Progenitor cell of endocrine pancreas (in vitro differentiated cells): ENCODE measurements around the gene PTEN. TPM values are rescaled to one million over a fixed set of nuclear protein-coding genes. Genes with fewer than 3 reads are reported as not detected.

ENCODE experiments used
- DNase-seq: peaks from one replicate; pipeline ENCODE4 v3.0.0; 2021; ENCODE audit warnings: low spot score; ENCODE audit not compliant: unreplicated experiment
- H3K27ac Mint-ChIP-seq: 2 replicates; pipeline ENCODE4 v1.8.0; 2021; ENCODE audit warnings: mild to moderate bottlenecking, moderate library complexity, mixed read lengths
- H3K27me3 Mint-ChIP-seq: 2 replicates; pipeline ENCODE4 v1.8.0; 2021; ENCODE audit warnings: mixed read lengths
- H3K36me3 Mint-ChIP-seq: 2 replicates; pipeline ENCODE4 v1.8.0; 2022; ENCODE audit warnings: mixed read lengths; ENCODE audit not compliant: insufficient read depth
- H3K4me1 Mint-ChIP-seq: 2 replicates; pipeline ENCODE4 v1.8.0; 2021; ENCODE audit warnings: low read depth, mixed read lengths
- H3K4me3 Mint-ChIP-seq: 2 replicates; pipeline ENCODE4 v1.8.0; 2021; ENCODE audit warnings: low read depth, mild to moderate bottlenecking, moderate library complexity, mixed read lengths
- H3K9me3 Mint-ChIP-seq: 2 replicates; pipeline ENCODE4 v1.8.0; 2021; ENCODE audit warnings: low read depth, mixed read lengths
- CTCF ChIP-seq: fragments of 200-600 bp; sonication (generic); IDR thresholded peaks from one replicate; pipeline ENCODE4 v1.5.0; 2021; ENCODE audit warnings: antibody characterized with exemption, mild to moderate bottlenecking; ENCODE audit not compliant: unreplicated experiment
- total RNA-seq: library from RNA; stranded (reverse); gene quantifications from 2 replicates; pipeline ENCODE4 v1.2.1, GENCODE V29; 2021

The PTEN gene
- total RNA-seq, 1 donor from 2014 or later = 66.7 TPM

GRCh38 chr10:87925570-87925969 is 62.1 kb downstream of the PTEN start:
- Mint-ChIP-seq H3K4me1 (peaks cover 15% of the 10 kb centered on the region), H3K27ac (no peak overlapping the region), H3K9me3 (peaks cover 3% of the 10 kb centered on the region), H3K4me3 (no peak overlapping the region), H3K36me3 (peaks cover 32% of the 10 kb centered on the region), H3K27me3 (no peaks in the 10 kb centered on the region)
- TF ChIP-seq CTCF = no peak
- no peak for DNase-seq

- H3K4me1 Mint-ChIP-seq = peaks cover 15% of the 10 kb centered on the region
- H3K4me3 Mint-ChIP-seq = no peak overlapping the region
- no peaks in the 10 kb centered on the region for H3K27me3 Mint-ChIP-seq
- no peak for TF ChIP-seq CTCF
- peak overlapping the region; percentile 15 for H3K27ac Mint-ChIP-seq
- H3K9me3 Mint-ChIP-seq = no peaks in the 10 kb centered on the region
- H3K36me3 Mint-ChIP-seq = peaks cover 26% of the 10 kb centered on the region
- DNase-seq = no peak
Measured at GRCh38 chr10:87927091-87927490, 63.7 kb downstream of the PTEN start.

DNA sequence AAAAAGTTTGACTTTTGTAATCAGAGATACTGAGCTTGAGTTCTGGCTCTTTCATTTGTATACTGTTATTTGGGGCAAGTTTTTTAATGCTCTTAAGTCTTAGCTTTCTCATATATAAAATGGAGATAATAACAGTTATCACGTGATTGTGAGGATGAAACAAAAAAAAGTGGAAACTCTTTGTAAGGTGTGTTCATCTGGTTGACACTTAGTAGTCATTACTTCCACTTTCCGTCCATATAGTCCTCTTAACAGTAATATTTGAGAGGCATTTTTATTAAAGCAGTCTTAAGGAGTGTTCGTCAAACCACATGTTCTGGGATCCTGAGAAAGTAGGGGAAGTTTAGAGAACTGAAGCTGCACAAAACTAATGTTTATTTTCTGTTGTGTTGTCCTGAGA is 65.6 kb downstream of the PTEN start:
- H3K27me3 Mint-ChIP-seq = no peaks in the 10 kb centered on the region
- TF ChIP-seq CTCF = no peak
- peaks cover 24% of the 10 kb centered on the region for H3K36me3 Mint-ChIP-seq
- DNase-seq = no peak
- H3K4me3 Mint-ChIP-seq = no peak overlapping the region
- H3K27ac Mint-ChIP-seq = no peak overlapping the region
- H3K9me3 Mint-ChIP-seq = no peaks in the 10 kb centered on the region
- peaks cover 13% of the 10 kb centered on the region for H3K4me1 Mint-ChIP-seq

DNA sequence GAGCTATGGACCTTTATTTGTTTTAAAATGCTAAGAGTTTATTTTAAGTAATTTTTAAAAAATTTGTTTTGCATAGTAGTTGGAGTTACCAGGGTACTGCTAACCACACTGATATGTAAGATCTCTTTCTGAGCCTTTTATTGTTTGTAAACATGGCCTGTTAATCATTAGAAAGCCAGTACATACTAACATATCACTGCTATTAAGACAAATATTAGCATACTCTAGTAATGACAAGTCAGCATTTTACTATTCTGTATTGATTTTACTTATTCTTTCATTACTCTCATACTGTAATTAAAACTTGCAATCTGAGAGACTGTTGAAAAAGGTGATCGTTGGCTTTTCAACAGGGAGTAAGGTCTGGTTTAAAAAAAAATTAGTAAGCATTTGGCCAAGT is 66.7 kb downstream of the PTEN start:
- H3K27ac Mint-ChIP-seq = peak overlapping the region; percentile 59
- no peaks in the 10 kb centered on the region for H3K9me3 Mint-ChIP-seq
- no peak for TF ChIP-seq CTCF
- peaks cover 13% of the 10 kb centered on the region for H3K4me1 Mint-ChIP-seq
- DNase-seq = no peak
- H3K36me3 Mint-ChIP-seq = peaks cover 22% of the 10 kb centered on the region
- H3K4me3 Mint-ChIP-seq = no peak overlapping the region
- no peaks in the 10 kb centered on the region for H3K27me3 Mint-ChIP-seq

DNA sequence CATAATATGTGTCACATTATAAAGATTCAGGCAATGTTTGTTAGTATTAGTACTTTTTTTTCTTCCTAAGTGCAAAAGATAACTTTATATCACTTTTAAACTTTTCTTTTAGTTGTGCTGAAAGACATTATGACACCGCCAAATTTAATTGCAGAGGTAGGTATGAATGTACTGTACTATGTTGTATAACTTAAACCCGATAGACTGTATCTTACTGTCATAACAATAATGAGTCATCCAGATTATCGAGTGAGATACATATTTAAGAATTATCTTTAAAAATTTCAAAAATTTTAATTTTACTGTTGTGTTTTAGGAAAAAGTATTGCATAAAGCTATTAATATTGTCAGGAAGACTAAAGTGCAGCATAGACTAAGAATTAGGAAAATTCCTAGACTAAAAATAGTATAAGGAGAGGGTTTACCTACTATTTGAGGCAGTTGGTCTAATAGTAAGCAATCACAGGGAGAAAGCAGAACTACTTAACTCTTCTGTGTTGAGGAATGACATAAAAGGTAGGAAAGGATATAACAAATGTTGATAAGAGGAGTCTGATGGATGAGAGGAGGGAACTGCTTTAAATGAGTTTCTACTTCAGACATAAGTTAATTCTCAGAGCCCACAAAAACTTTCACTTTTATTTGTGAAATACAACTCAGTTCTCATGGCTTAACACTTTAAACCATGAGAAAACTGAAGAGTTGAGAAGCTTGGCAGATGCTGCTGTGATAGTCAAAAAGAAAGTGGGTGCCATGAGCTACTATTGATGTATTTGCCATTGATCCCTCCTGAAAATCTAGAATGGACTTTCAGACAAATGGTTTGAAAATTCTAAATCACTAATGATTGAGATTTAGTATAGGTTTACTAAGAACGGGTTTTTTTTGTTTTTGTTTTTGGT is 67.8 kb downstream of the PTEN start:
- Mint-ChIP-seq H3K36me3 (peaks cover 21% of the 10 kb centered on the region), H3K4me3 (no peak overlapping the region), H3K9me3 (no peaks in the 10 kb centered on the region), H3K27me3 (no peaks in the 10 kb centered on the region), H3K27ac (no peak overlapping the region), H3K4me1 (peaks cover 12% of the 10 kb centered on the region)
- no peak for DNase-seq
- no peak for TF ChIP-seq CTCF
